ENCODE measurements around the gene FAM241B.

The FAM241B gene

GRCh38 chr10:69634759-69635425 lies 4.8 kb downstream of the FAM241B start:
- no peak for DNase-seq (ENCODE audit: low read depth)

GRCh38 chr10:69635428-69636272 lies 5.6 kb downstream of the FAM241B start:
- DNase-seq (ENCODE audit: low read depth) = no peak

- DNase-seq (ENCODE audit: low read depth) = no peak
These were observed 6.2 kb downstream of the FAM241B start for GRCh38 chr10:69636273-69636575.

- no peak for DNase-seq (ENCODE audit: low read depth)
These were observed 6.9 kb downstream of the FAM241B start for GRCh38 chr10:69636626-69637605.

GRCh38 chr10:69638642-69639041 lies 8.6 kb downstream of the FAM241B start:
- DNase-seq (ENCODE audit: low read depth) = no peak

- no peak for DNase-seq (ENCODE audit: low read depth)
These were observed 9.5 kb downstream of the FAM241B start for GRCh38 chr10:69639291-69640195.

- no peak for DNase-seq (ENCODE audit: low read depth)
These were observed 10.3 kb downstream of the FAM241B start for GRCh38 chr10:69640196-69640980.

- no peak for DNase-seq (ENCODE audit: low read depth)
These were observed 11.4 kb downstream of the FAM241B start for GRCh38 chr10:69641261-69641980.

- DNase-seq (ENCODE audit: low read depth) = no peak
These were observed 12.7 kb downstream of the FAM241B start for GRCh38 chr10:69642747-69643146.

- no peak for DNase-seq (ENCODE audit: low read depth)
These were observed 14.0 kb downstream of the FAM241B start for GRCh38 chr10:69643779-69644657.

GRCh38 chr10:69644658-69645295 lies 14.7 kb downstream of the FAM241B start:
- DNase-seq (ENCODE audit: low read depth) = no peak

GRCh38 chr10:69645296-69646184 lies 15.5 kb downstream of the FAM241B start:
- DNase-seq (ENCODE audit: low read depth) = no peak

GRCh38 chr10:69646185-69647060 lies 16.4 kb downstream of the FAM241B start:
- DNase-seq (ENCODE audit: low read depth) = no peak

GRCh38 chr10:69647126-69647525 lies 17.1 kb downstream of the FAM241B start:
- no peak for DNase-seq (ENCODE audit: low read depth)

- no peak for DNase-seq (ENCODE audit: low read depth)
These were observed 17.8 kb downstream of the FAM241B start for GRCh38 chr10:69647819-69648218.

GRCh38 chr10:69648461-69648860 lies 18.4 kb downstream of the FAM241B start:
- no peak for DNase-seq (ENCODE audit: low read depth)
